Prostate gland (tissue), 2 donors: ENCODE results near the gene TMEM222. TPM values are rescaled to one million over a fixed set of nuclear protein-coding genes. Genes with fewer than 3 reads are reported as not detected.

Experiments
- DNase-seq: peaks from one replicate; pipeline ENCODE4 v3.0.0-alpha.2; 2019; ENCODE audit warnings: low spot score
- H3K27ac ChIP-seq, 2 donors: fragments of 200-600 bp; sonication (generic); 2 replicates each; pipeline ENCODE4 v1.5.1; 2017 to 2019
- H3K27me3 ChIP-seq: fragments of 200-600 bp; sonication (generic); replicated peaks from 2 replicates; pipeline ENCODE4 v1.5.1; 2019; ENCODE audit not compliant: insufficient read depth
- H3K36me3 ChIP-seq, 2 donors: fragments of 200-600 bp; sonication (generic); 1 replicate in 1 of 2; 2 replicates in 1 of 2; pipeline versions ENCODE4 v1.5.1 to v1.8.1; 2017 to 2019
- H3K4me1 ChIP-seq: fragments of 200-600 bp; sonication (generic); replicated peaks from 2 replicates; pipeline ENCODE4 v1.5.1; 2019
- H3K4me3 ChIP-seq, 2 donors: fragments of 200-600 bp; sonication (generic); 2 replicates each; pipeline ENCODE4 v1.5.1; 2017 to 2019
- H3K9me3 ChIP-seq: fragments of 200-600 bp; sonication (generic); 2 replicates; pipeline ENCODE4 v1.5.1; 2017
- POLR2A ChIP-seq: fragments of 450-650 bp; IDR thresholded peaks from one replicate; pipeline ENCODE4 v1.6.1; 2016; ENCODE audit warnings: antibody characterized with exemption, mild to moderate bottlenecking
- POLR2AphosphoS5 ChIP-seq: sonication (generic); formaldehyde crosslinking; IDR thresholded peaks from one replicate; pipeline ENCODE4 v1.6.1; 2017; ENCODE audit warnings: antibody characterized with exemption
- WGBS: methylation state at CpG from one replicate; pipeline ENCODE4 v1.1.5; 2018; 5-methylcytosine and 5-hydroxymethylcytosine counted together
- intact Hi-C: fragments of 100-400 bp; cut with DNase I; formaldehyde crosslinking; loops from one replicate; pipeline ENCODE4 v1.14.2; 2022
- total RNA-seq, 2 donors: library from RNA; depleted of rRNA; stranded (reverse); fragments of >200 nt; gene quantifications; one replicate each; pipeline ENCODE4 v1.1.0, GENCODE V29; 2016
- TF ChIP-seq, protein P1 (sequence below), 4 experiments: fragments of 200-600 bp in 2 of 4; fragments of 450-650 bp in 2 of 4; sonication (generic) in 2 of 4; IDR thresholded peaks; 1 replicate in 3 of 4; 2 replicates in 1 of 4; pipeline ENCODE4 v1.5.1; 2016 to 2019; ENCODE audit warnings: antibody characterized with exemption in 4 of 4, mild to moderate bottlenecking in 2 of 4, moderate library complexity in 2 of 4

The TMEM222 gene
- total RNA-seq, 2 donors from 2014 or later: 49.6 to 59.5 TPM

DNA sequence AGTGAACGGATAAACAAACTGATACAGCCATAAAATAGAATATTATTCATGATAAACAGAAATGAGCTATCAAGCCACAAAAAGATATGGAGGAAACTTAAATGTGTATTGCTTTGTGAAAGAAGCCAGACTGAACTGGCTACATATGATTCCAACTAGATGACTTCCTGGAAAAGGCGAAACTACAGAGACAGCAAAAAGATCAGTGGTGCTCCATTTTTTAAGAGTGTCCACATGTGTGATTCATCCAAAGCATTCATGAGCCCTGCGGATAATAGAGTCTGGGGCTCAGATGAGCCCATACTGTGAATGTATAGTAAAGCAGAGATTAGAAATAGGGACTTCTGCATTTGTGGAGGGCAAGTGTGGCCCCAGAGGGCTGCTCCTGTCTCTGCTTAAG is 7.8 kb upstream of the TMEM222 start:
- Histone ChIP-seq H3K27me3 (no peaks in the 10 kb centered on the region), H3K27ac (no peak overlapping the region), H3K4me3 (no peak overlapping the region), H3K4me1 (no peaks in the 10 kb centered on the region), H3K9me3 (no peaks in the 10 kb centered on the region), H3K36me3 (no peaks in the 10 kb centered on the region)
- TF ChIP-seq POLR2AphosphoS5: no peak
- TF ChIP-seq, protein P1, sequence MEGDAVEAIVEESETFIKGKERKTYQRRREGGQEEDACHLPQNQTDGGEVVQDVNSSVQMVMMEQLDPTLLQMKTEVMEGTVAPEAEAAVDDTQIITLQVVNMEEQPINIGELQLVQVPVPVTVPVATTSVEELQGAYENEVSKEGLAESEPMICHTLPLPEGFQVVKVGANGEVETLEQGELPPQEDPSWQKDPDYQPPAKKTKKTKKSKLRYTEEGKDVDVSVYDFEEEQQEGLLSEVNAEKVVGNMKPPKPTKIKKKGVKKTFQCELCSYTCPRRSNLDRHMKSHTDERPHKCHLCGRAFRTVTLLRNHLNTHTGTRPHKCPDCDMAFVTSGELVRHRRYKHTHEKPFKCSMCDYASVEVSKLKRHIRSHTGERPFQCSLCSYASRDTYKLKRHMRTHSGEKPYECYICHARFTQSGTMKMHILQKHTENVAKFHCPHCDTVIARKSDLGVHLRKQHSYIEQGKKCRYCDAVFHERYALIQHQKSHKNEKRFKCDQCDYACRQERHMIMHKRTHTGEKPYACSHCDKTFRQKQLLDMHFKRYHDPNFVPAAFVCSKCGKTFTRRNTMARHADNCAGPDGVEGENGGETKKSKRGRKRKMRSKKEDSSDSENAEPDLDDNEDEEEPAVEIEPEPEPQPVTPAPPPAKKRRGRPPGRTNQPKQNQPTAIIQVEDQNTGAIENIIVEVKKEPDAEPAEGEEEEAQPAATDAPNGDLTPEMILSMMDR (IDR thresholded peaks at IDR 0.05): no peak
- no peak for TF ChIP-seq POLR2A
- intact Hi-C loops: no loop called here
- no peak for DNase-seq
- 75% methylated on average over 3 of the region's 3 CpGs for WGBS

DNA sequence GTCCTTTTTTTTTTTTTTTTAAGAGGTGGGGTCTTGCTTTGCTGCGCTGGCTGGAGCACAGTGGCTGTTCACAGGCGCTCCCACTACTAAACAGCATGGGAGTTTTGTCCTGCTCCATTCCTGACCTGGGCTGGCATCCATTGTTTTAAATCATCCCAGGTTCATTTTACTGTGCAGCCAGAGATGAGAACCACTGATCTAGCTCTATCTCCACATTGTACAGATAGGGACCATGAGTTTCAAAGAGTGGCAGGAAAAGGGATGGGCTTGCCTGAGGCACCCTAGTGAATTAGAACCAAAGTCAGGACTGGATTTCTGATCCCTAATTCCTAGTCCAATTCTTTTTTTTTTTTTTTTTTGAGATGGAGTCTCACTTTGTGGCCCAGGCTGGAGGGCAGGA is 7.2 kb upstream of the TMEM222 start:
- TF ChIP-seq POLR2AphosphoS5 (no peak), POLR2A (no peak)
- TF ChIP-seq, protein P1 (IDR thresholded peaks at IDR 0.05): no peak
- Histone ChIP-seq H3K4me3 (no peak overlapping the region), H3K36me3 (no peaks in the 10 kb centered on the region), H3K27me3 (no peaks in the 10 kb centered on the region), H3K27ac (no peak overlapping the region), H3K4me1 (no peaks in the 10 kb centered on the region), H3K9me3 (no peaks in the 10 kb centered on the region)
- WGBS: 59% methylated on average over 2 of the region's 2 CpGs
- no peak for DNase-seq
- intact Hi-C loops: no loop called here

DNA sequence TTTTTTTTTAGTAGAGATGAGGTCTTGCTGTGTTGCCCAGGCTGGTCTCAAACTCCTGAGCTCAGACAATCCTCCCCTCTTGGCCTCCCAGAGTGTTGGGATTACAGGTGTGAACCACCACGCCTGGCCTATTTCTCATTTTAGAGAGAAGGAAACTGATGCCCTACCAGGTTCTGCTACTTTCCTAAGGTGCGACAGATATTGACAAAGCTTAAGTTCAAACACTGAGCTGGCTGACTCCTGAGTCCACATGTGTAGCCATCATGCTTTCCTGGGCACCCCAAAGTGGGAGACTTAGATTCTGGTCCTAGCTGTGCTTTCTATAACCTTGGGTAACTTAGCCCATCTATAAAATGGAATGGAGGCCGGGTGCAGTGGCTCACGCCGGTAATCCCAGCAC is 5.1 kb upstream of the TMEM222 start:
- Histone ChIP-seq H3K9me3 (no peaks in the 10 kb centered on the region), H3K4me3 (no peak overlapping the region), H3K4me1 (no peaks in the 10 kb centered on the region), H3K27ac (no peak overlapping the region), H3K27me3 (no peaks in the 10 kb centered on the region), H3K36me3 (no peaks in the 10 kb centered on the region)
- 63% methylated on average over 5 of the region's 5 CpGs for WGBS
- TF ChIP-seq, protein P1 (IDR thresholded peaks at IDR 0.05): no peak
- TF ChIP-seq POLR2A: no peak
- no peak for TF ChIP-seq POLR2AphosphoS5
- intact Hi-C loops: no loop called here
- no peak for DNase-seq

DNA sequence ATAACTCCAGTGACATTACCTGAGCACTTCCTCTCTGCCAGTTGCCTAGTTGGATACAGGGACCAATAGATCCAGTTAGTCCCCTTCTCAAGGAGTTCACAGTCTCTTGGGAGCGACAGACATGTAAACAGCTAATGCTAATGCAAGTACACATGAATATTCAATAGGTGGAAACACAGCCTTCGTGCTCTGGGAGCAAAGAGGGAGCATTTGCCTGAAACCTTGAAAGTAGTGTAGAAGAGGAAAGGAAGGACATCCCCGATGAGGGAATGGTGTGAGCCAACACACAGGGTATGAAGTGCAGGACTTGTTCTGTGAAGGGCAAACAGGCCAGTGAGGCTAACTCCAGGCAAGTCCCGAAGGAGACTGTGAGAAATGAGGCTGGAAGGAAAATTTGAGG is 3.8 kb upstream of the TMEM222 start:
- 41% methylated on average over 4 of the region's 4 CpGs for WGBS
- Histone ChIP-seq H3K27ac (no peak overlapping the region), H3K9me3 (no peaks in the 10 kb centered on the region), H3K36me3 (no peaks in the 10 kb centered on the region), H3K27me3 (no peaks in the 10 kb centered on the region), H3K4me3 (no peak overlapping the region), H3K4me1 (peaks cover 4% of the 10 kb centered on the region)
- intact Hi-C loops: no loop called here
- no peak for DNase-seq
- TF ChIP-seq POLR2A (no peak), POLR2AphosphoS5 (no peak)
- TF ChIP-seq, protein P1 (IDR thresholded peaks at IDR 0.05): no peak

DNA sequence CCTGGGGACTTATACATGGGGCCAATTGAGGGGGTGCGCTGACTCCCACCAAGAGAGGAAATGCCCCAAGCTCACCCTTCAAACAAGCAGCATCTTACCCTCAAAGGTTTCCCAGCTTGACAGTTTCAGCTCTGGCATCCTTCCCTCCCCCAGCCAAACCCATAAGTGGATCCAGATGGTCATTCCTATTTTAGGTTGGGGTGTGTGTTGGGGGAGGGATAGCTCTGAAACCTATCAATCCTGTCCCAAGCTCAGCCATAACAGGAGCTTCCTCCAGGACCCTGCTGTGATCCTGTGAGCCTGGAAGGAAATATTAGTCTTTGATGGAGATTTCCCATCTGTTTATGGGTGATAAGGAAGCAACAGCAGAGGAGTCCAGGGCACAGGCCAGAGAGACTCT is 3.4 kb upstream of the TMEM222 start:
- whole genome bisulfite sequencing: 71% methylated on average over 1 of the region's 1 CpG
- TF ChIP-seq, protein P1 (IDR thresholded peaks at IDR 0.05): no peak
- no peak for TF ChIP-seq POLR2A
- no peaks in the 10 kb centered on the region for H3K9me3 ChIP-seq
- no peak overlapping the region for H3K27ac ChIP-seq
- H3K4me1 ChIP-seq: peaks cover 8% of the 10 kb centered on the region
- intact Hi-C loops: no loop called here
- no peaks in the 10 kb centered on the region for H3K36me3 ChIP-seq
- H3K27me3 ChIP-seq: no peaks in the 10 kb centered on the region
- no peak for DNase-seq
- H3K4me3 ChIP-seq: no peak overlapping the region
